GM13977 (cell line): ENCODE results near the gene CYB5D1.

Experiments
- DNase-seq: peaks from one replicate; pipeline ENCODE4 v3.0.0; 2012; ENCODE audit warnings: low spot score
- CTCF ChIP-seq: IDR thresholded peaks from 2 replicates; pipeline ENCODE4 v1.5.1; 2012; ENCODE audit warnings: mild to moderate bottlenecking, control low read depth; ENCODE audit not compliant: insufficient read depth; ENCODE audit errors: extremely low read depth, missing control alignments
- in situ Hi-C: fragments of 300-500 bp; cut with MboI; formaldehyde crosslinking; loops from one replicate; pipeline ENCODE4 v1.12.0; 2022; ENCODE audit warnings: low sequenced_read_pairs, low pct_unique_long_range_greater_than_20kb, mixed read lengths, inconsistent platforms; ENCODE audit not compliant: unreplicated experiment

CYB5D1 gene

GRCh38 chr17:7845359-7846062 is 12.3 kb upstream of the CYB5D1 start:
- no peak for TF ChIP-seq CTCF
- in situ Hi-C loops = no loop called here
- DNase-seq = no peak

- no peak for DNase-seq
- TF ChIP-seq CTCF = no peak
- in situ Hi-C loops = no loop called here
Measured at GRCh38 chr17:7846063-7846735, 11.6 kb upstream of the CYB5D1 start.

GRCh38 chr17:7846765-7847661 is 10.8 kb upstream of the CYB5D1 start:
- in situ Hi-C loops = no loop called here
- no peak for TF ChIP-seq CTCF

GRCh38 chr17:7848131-7848579 is 9.6 kb upstream of the CYB5D1 start:
- no peak for TF ChIP-seq CTCF
- in situ Hi-C loops = no loop called here
- no peak for DNase-seq

More at GRCh38 chr17:7846765-7847661, 10.8 kb upstream of the CYB5D1 start:
- DNase-seq = no peak

- in situ Hi-C loops = no loop called here
- no peak for TF ChIP-seq CTCF
- DNase-seq = no peak
Measured at GRCh38 chr17:7848739-7849129, 9.1 kb upstream of the CYB5D1 start.

- TF ChIP-seq CTCF = no peak
- no peak for DNase-seq
- in situ Hi-C loops = no loop called here
Measured at GRCh38 chr17:7849130-7849750, 8.6 kb upstream of the CYB5D1 start.
